GM21528 (cell line): ENCODE results near the gene HBD.
"Not testable (repeated sequence)": the region's sequence is repeated elsewhere in the genome, so short reads cannot be mapped to it uniquely, and the experiment has no call there.

Experiments
- ATAC-seq: cut with Tn5 transposase; IDR thresholded peaks from one replicate; pipeline ENCODE4 v1.9.1; 2021; ENCODE audit warnings: mild to moderate bottlenecking, moderate library complexity; ENCODE audit not compliant: unreplicated experiment, low FRiP score

Gene HBD

GRCh38 chr11:5234381-5234834, at the start of gene HBD:
Gene HBD, minus strand, starts transcription at chr11:5234483. Its CDS starts 50 bp downstream, at chr11:5234433.
- peak; percentile 76 for ATAC-seq

- no peak for ATAC-seq
These were observed 49.6 kb upstream of the HBD start for GRCh38 chr11:5283882-5284281.

- no peak for ATAC-seq
These were observed 48.8 kb upstream of the HBD start for GRCh38 chr11:5283086-5283485.

GRCh38 chr11:5282628-5283027, 48.3 kb upstream of the HBD start:
- ATAC-seq, result no peak

- ATAC-seq, result no peak
These were observed 47.3 kb upstream of the HBD start for GRCh38 chr11:5281596-5281995.

GRCh38 chr11:5280582-5281102, 46.4 kb upstream of the HBD start:
- ATAC-seq, result peak; percentile 84

- ATAC-seq, result no peak
These were observed 45.3 kb upstream of the HBD start for GRCh38 chr11:5279471-5280090.

GRCh38 chr11:5277807-5278382, 43.6 kb upstream of the HBD start:
- no peak for ATAC-seq

- ATAC-seq, result no peak
These were observed 42.4 kb upstream of the HBD start for GRCh38 chr11:5276697-5277096.

GRCh38 chr11:5275369-5276110, 41.3 kb upstream of the HBD start:
- no peak for ATAC-seq

GRCh38 chr11:5274395-5274794, 40.1 kb upstream of the HBD start:
- no peak for ATAC-seq

GRCh38 chr11:5272395-5273017, 38.2 kb upstream of the HBD start:
- no peak for ATAC-seq

GRCh38 chr11:5269715-5270147, 35.4 kb upstream of the HBD start, which contains the start of gene HBE1:
Gene HBE1, minus strand, starts transcription at chr11:5269945. Its CDS starts 55 bp downstream, at chr11:5269890.
- no peak for ATAC-seq

GRCh38 chr11:5267033-5267563, 32.8 kb upstream of the HBD start:
- ATAC-seq, result no peak

GRCh38 chr11:5266609-5267008, 32.3 kb upstream of the HBD start:
- ATAC-seq, result no peak

- ATAC-seq, result no peak
These were observed 31.5 kb upstream of the HBD start for GRCh38 chr11:5265832-5266231.

GRCh38 chr11:5258543-5259262, 24.4 kb upstream of the HBD start:
- ATAC-seq, result no peak

GRCh38 chr11:5257296-5257695, 23.0 kb upstream of the HBD start:
- no peak for ATAC-seq

- ATAC-seq, result not testable (repeated sequence)
These were observed 20.5 kb upstream of the HBD start, which contains the start of gene HBG2 for GRCh38 chr11:5254646-5255413. Gene HBG2, minus strand, starts transcription at chr11:5254781. Its CDS starts 53 bp downstream, at chr11:5254728.
